GM12865 (cell line): ENCODE results near the gene CCSAP.

Source experiments
- DNase-seq: peaks from one replicate; pipeline ENCODE4 v3.0.0; 2010; ENCODE audit warnings: low read depth
- H3K4me3 ChIP-seq: 2 replicates; pipeline ENCODE4 v1.5.1; 2011; ENCODE audit warnings: mild to moderate bottlenecking, low read depth, low read length, control low read depth
- CTCF ChIP-seq: IDR thresholded peaks from 2 replicates; pipeline ENCODE4 v1.5.1; 2011; ENCODE audit warnings: low read length, control low read depth, low read depth, inconsistent platforms; ENCODE audit not compliant: insufficient read depth; ENCODE audit errors: missing control alignments

Gene CCSAP

GRCh38 chr1:229349463-229350385 lies 6.9 kb upstream of the CCSAP start:
- no peak overlapping the region for H3K4me3 ChIP-seq
- TF ChIP-seq CTCF, result no peak
- DNase-seq, result no peak

- TF ChIP-seq CTCF, result no peak
- no peak for DNase-seq
- no peak overlapping the region for H3K4me3 ChIP-seq
Observed at GRCh38 chr1:229347528-229347927, 4.7 kb upstream of the CCSAP start.

GRCh38 chr1:229344937-229345684 lies 2.3 kb upstream of the CCSAP start:
- DNase-seq, result no peak
- TF ChIP-seq CTCF, result no peak
- no peak overlapping the region for H3K4me3 ChIP-seq

GRCh38 chr1:229344139-229344538 lies 1.3 kb upstream of the CCSAP start:
- no peak for TF ChIP-seq CTCF
- no peak overlapping the region for H3K4me3 ChIP-seq
- DNase-seq, result no peak

- no peak for TF ChIP-seq CTCF
- DNase-seq, result peak; percentile 80
- H3K4me3 ChIP-seq, result peak overlapping the region; percentile 76
Observed at GRCh38 chr1:229341774-229342655, 832 bp downstream of the CCSAP start.

- no peak for TF ChIP-seq CTCF
- no peak for DNase-seq
- H3K4me3 ChIP-seq, result no peak overlapping the region
Observed at GRCh38 chr1:229340496-229340895, 2.4 kb downstream of the CCSAP start.
